Measurements from ENCODE around the gene TMEM45A. TPM values are rescaled to one million over a fixed set of nuclear protein-coding genes. Genes with fewer than 3 reads are reported as not detected.

TMEM45A gene
- total RNA-seq, 2 experiments from 2014 or later = 1.1 to 1.8 TPM

- H3K9me3 Mint-ChIP-seq = no peaks in the 10 kb centered on the region
- no peak for TF ChIP-seq CTCF (IDR thresholded peaks at IDR 0.05)
- H3K27me3 Mint-ChIP-seq = no peaks in the 10 kb centered on the region
- ChIA-PET CTCF (no interaction called here), POLR2A (no interaction called here)
- H3K4me1 Mint-ChIP-seq (ENCODE audit: low read depth) = peaks cover 5% of the 10 kb centered on the region
- intact Hi-C loops (cut with micrococcal nuclease) = no loop called here
- no peaks in the 10 kb centered on the region for H3K36me3 Mint-ChIP-seq (ENCODE audit: low read depth)
- no peak overlapping the region for H3K4me3 Mint-ChIP-seq
- ATAC-seq (no peak), DNase-seq (no peak)
- no peak overlapping the region for H3K27ac Mint-ChIP-seq
Measured at GRCh38 chr3:100556673-100557310, 64.4 kb downstream of the TMEM45A start.

- no peak for TF ChIP-seq CTCF (IDR thresholded peaks at IDR 0.05)
- intact Hi-C loops (cut with micrococcal nuclease) = no loop called here
- H3K36me3 Mint-ChIP-seq (ENCODE audit: low read depth) = no peaks in the 10 kb centered on the region
- H3K4me1 Mint-ChIP-seq (ENCODE audit: low read depth) = peaks cover 5% of the 10 kb centered on the region
- H3K4me3 Mint-ChIP-seq = no peak overlapping the region
- H3K27ac Mint-ChIP-seq = no peak overlapping the region
- H3K9me3 Mint-ChIP-seq = no peaks in the 10 kb centered on the region
- no peaks in the 10 kb centered on the region for H3K27me3 Mint-ChIP-seq
- ChIA-PET CTCF (interaction anchor here (0.6 kb wide), 1 partner anchor 726 kb away, joined by 3 read pairs; no protein-coding TSS in a partner anchor), POLR2A (no interaction called here)
- DNase-seq = no peak
- ATAC-seq = no peak
Measured at GRCh38 chr3:100558233-100558632, 65.8 kb downstream of the TMEM45A start.

GRCh38 chr3:100560426-100560825 is 68.0 kb downstream of the TMEM45A start:
- Mint-ChIP-seq H3K27me3 (no peaks in the 10 kb centered on the region), H3K4me3 (no peak overlapping the region), H3K27ac (no peak overlapping the region), H3K4me1 (ENCODE audit: low read depth) (peaks cover 5% of the 10 kb centered on the region), H3K36me3 (ENCODE audit: low read depth) (no peaks in the 10 kb centered on the region), H3K9me3 (no peaks in the 10 kb centered on the region)
- ChIA-PET POLR2A (no interaction called here), CTCF (no interaction called here)
- no peak for ATAC-seq
- intact Hi-C loops (cut with micrococcal nuclease) = no loop called here
- no peak for TF ChIP-seq CTCF (IDR thresholded peaks at IDR 0.05)
- DNase-seq = no peak

- ChIA-PET POLR2A (no interaction called here), CTCF (interaction anchor here (0.7 to 1.1 kb wide), 2 partner anchors 29 to 259 kb away, joined by 3 to 4 read pairs; no protein-coding TSS in a partner anchor)
- TF ChIP-seq CTCF (IDR thresholded peaks at IDR 0.05) = no peak
- Mint-ChIP-seq H3K27me3 (no peaks in the 10 kb centered on the region), H3K27ac (no peak overlapping the region), H3K36me3 (ENCODE audit: low read depth) (no peaks in the 10 kb centered on the region), H3K4me1 (ENCODE audit: low read depth) (peaks cover 5% of the 10 kb centered on the region), H3K9me3 (no peaks in the 10 kb centered on the region), H3K4me3 (no peak overlapping the region)
- ATAC-seq (no peak), DNase-seq (no peak)
- intact Hi-C loops (cut with micrococcal nuclease) = no loop called here
Measured at GRCh38 chr3:100561459-100562158, 69.2 kb downstream of the TMEM45A start.

GRCh38 chr3:100562224-100562857 is 69.9 kb downstream of the TMEM45A start:
- CTCF ChIA-PET = interaction anchor here (0.7 to 1.1 kb wide), 2 partner anchors 28 to 260 kb away, joined by 3 to 4 read pairs; no protein-coding TSS in a partner anchor
- Mint-ChIP-seq H3K9me3 (no peaks in the 10 kb centered on the region), H3K36me3 (ENCODE audit: low read depth) (no peaks in the 10 kb centered on the region), H3K4me1 (ENCODE audit: low read depth) (peaks cover 5% of the 10 kb centered on the region), H3K27ac (no peak overlapping the region), H3K4me3 (no peak overlapping the region), H3K27me3 (no peaks in the 10 kb centered on the region)
- ATAC-seq = no peak
- DNase-seq = no peak
- no peak for TF ChIP-seq CTCF (IDR thresholded peaks at IDR 0.05)
- intact Hi-C loops (cut with micrococcal nuclease) = no loop called here
- POLR2A ChIA-PET = no interaction called here
